Pancreas (tissue), 10 donors: ENCODE measurements around the gene CALHM5. TPM values are rescaled to one million over a fixed set of nuclear protein-coding genes. Genes with fewer than 3 reads are reported as not detected.
A peak's percentile ranks its signal among the peaks of the same experiment; 100 is the strongest.

Experiments
- ATAC-seq, 4 donors: fragments of 200-7000 bp; cut with Tn5 transposase; one replicate each; pipeline versions ENCODE4 v1.8.0 to v1.9.1; 2020; ENCODE audit warnings: mild to moderate bottlenecking in 4 of 4, moderate library complexity in 4 of 4
- DNase-seq, 6 donors: peaks; one replicate each; pipeline ENCODE4 v3.0.0-alpha.2; 2020
- FAIRE-seq: peaks from 2 replicates; lab custom pipeline; 2012; peaks lifted over from hg19 to GRCh38; lab: Jason Lieb, UNC
- H3K27ac ChIP-seq, 4 donors: fragments of 200-600 bp; sonication (generic); 1 replicate in 3 of 4; 2 replicates in 1 of 4; pipeline versions ENCODE4 v1.5.0 to v1.8.0; 2020
- H3K27me3 ChIP-seq, 4 donors: fragments of 200-600 bp; one replicate each; pipeline ENCODE4 v1.8.0; 2021
- H3K36me3 ChIP-seq, 3 donors: fragments of 200-600 bp; sonication (generic) in 1 of 3; one replicate each; pipeline versions ENCODE4 v1.5.0 to v1.8.0; 2020 to 2021
- H3K4me1 ChIP-seq, 3 donors: fragments of 200-600 bp; one replicate each; pipeline ENCODE4 v1.8.0; 2021
- H3K4me3 ChIP-seq, 4 donors: fragments of 200-600 bp; sonication (generic) in 2 of 4; one replicate each; pipeline versions ENCODE4 v1.5.0 to v1.8.0; 2020 to 2021
- H3K9me3 ChIP-seq, 4 donors: fragments of 200-600 bp; one replicate each; pipeline ENCODE4 v1.8.0; 2021
- CTCF ChIP-seq, 4 donors: fragments of 200-600 bp; sonication (generic) in 3 of 4; IDR thresholded peaks; one replicate each; pipeline versions ENCODE4 v1.5.0 to v1.8.0; 2021; ENCODE audit warnings: antibody characterized with exemption in 4 of 4
- WGBS, 2 donors: extraction: QIAGEN DNeasy Blood & Tissue Kit; methylation state at CpG; one replicate each; pipeline ENCODE4 v1.1.7; 2013; 5-methylcytosine and 5-hydroxymethylcytosine counted together
- intact Hi-C, 3 donors: fragments of 100-400 bp; cut with DNase I; formaldehyde crosslinking; loops; one replicate each; pipeline versions ENCODE4 v1.11.1 to v1.14.2; 2022
- polyA plus RNA-seq, 2 donors: library from polyadenylated mRNA; stranded (reverse); fragments of 200-250 nt; gene quantifications; one replicate each; pipeline ENCODE4 v1.2.3, GENCODE V29; 2013
- total RNA-seq, 6 donors: library from RNA; stranded (reverse); fragmentation: NEBNext Ultra II Directional in 4 of 6; extraction: Animal tissue kit (Norgen Biotek cat#: 25700) in 4 of 6; gene quantifications; one replicate each; pipeline versions ENCODE4 v1.2.1 to v1.2.4, GENCODE V29; 2021 to 2023
- donor health status: healthy with polysubstance abuse.
- donor health status: DM: no; HTN: no; CAD: no; lungs with moderate emphysema.
- donor health status: DM: no; HTN: no; CAD: no.
- donor health status: control.
- donor health status: control.
- donor health status: Bipolar disorder and iron deficiency.
- donor health status: DM: yes; HTN: yes; CAD: no.
- donor health status: DM: no; HTN: no; CAD: no.
- donor health status: DM: no; HTN: no; CAD: no.
- donor health status: DM: yes; HTN: yes; CAD: no.

Gene CALHM5
- total and polyA plus RNA-seq, 8 donors = 0.04 to 0.41 (median 0.10) TPM

GRCh38 chr6:116507324-116507723 is 4.1 kb upstream of the CALHM5 start:
- WGBS, 2 donors = 74% methylated on average over 3 of the region's 3 CpGs
- no peak for TF ChIP-seq CTCF (IDR thresholded peaks at IDR 0.05)
- intact Hi-C loops = no loop called here
- no peak for FAIRE-seq
- no peak for DNase-seq
- no peaks in the 10 kb centered on the region for H3K9me3 ChIP-seq
- H3K27ac ChIP-seq = no peak overlapping the region
- H3K36me3 ChIP-seq = no peaks in the 10 kb centered on the region
- no peak for ATAC-seq
- H3K4me3 ChIP-seq = no peak overlapping the region
- H3K4me1 ChIP-seq = no peaks in the 10 kb centered on the region
- H3K27me3 ChIP-seq = no peaks in the 10 kb centered on the region

DNA sequence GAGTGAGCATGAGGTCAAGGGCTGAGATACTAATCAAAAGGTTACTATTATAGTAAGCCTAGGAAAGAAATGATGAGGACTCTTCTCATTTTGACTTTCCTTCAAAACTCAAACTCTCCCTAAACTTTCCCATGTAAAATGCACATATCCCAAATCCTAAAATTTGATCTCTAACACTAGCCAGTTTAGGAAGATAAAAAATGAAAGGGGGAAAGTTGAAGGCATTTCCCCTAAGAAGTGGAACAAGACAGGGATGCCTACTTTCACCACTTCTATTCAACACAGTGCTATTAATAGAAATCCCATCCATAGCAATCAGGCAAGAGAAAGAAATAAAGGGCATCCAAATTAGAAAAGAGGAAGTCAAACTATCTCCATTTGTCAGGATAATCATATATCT is 2.9 kb upstream of the CALHM5 start:
- FAIRE-seq (no peak), ATAC-seq (no peak), DNase-seq (no peak)
- H3K4me1 ChIP-seq = no peaks in the 10 kb centered on the region
- no peaks in the 10 kb centered on the region for H3K27me3 ChIP-seq
- no peaks in the 10 kb centered on the region for H3K9me3 ChIP-seq
- intact Hi-C loops = no loop called here
- H3K27ac ChIP-seq = no peak overlapping the region
- H3K36me3 ChIP-seq = no peaks in the 10 kb centered on the region
- no peak overlapping the region for H3K4me3 ChIP-seq
- TF ChIP-seq CTCF (IDR thresholded peaks at IDR 0.05) = no peak

DNA sequence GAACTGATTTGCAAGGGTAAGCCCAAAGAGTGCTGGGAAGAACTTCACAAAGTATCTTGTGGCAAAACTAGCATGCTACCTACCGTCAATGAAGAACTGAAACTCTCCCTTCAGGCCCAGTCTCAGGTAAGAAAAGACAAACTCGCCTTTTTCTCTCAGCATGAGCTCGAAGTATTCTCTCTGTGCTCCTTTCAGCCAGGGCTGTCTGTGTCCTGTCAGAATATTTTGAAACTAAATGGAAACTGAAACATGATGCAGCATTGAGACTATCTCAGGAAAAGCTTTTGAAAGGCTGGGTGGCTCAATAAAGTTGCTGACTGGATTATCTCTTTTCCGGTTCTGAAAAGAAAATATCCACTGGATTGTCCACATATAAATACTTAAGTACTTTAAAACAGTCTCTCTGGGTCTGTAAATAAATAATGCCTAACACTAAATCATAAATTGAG is 696 bp downstream of the CALHM5 start:
- Histone ChIP-seq H3K27ac (peak overlapping the region in 2 of 4 donors; percentile 1 to 45), H3K4me3 (no peak overlapping the region), H3K36me3 (no peaks in the 10 kb centered on the region), H3K27me3 (no peaks in the 10 kb centered on the region), H3K4me1 (no peaks in the 10 kb centered on the region), H3K9me3 (no peaks in the 10 kb centered on the region)
- FAIRE-seq = no peak
- no peak for DNase-seq
- TF ChIP-seq CTCF (IDR thresholded peaks at IDR 0.05) = no peak
- no peak for ATAC-seq
- intact Hi-C loops = no loop called here
- 62 to 73% methylated on average over 4 of the region's 4 CpGs for WGBS, 2 donors

DNA sequence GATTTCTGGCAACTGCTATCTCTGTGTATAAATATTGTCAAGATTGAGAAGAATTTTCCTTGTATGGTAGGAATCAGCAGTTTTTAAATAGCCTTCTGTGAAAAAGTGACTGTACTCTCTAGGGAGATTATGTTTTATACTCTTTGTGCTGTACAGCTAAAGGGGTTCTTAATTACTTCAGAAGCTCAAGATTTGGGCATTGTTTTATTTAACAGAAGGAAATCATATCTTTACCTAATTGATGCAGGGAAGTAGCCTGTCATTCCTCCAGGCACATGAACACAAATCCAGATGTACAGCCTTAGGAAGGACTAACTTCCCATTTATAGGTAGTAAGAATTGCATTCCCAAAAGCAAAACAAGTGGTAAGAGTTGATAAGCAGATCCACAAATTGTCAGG is 1.3 kb downstream of the CALHM5 start:
- no peaks in the 10 kb centered on the region for H3K27me3 ChIP-seq
- DNase-seq = no peak
- H3K4me3 ChIP-seq = no peak overlapping the region
- H3K27ac ChIP-seq = no peak overlapping the region
- no peaks in the 10 kb centered on the region for H3K36me3 ChIP-seq
- no peaks in the 10 kb centered on the region for H3K4me1 ChIP-seq
- intact Hi-C loops = no loop called here
- FAIRE-seq = no peak
- no peak for TF ChIP-seq CTCF (IDR thresholded peaks at IDR 0.05)
- no peak for ATAC-seq
- no peaks in the 10 kb centered on the region for H3K9me3 ChIP-seq

GRCh38 chr6:116513224-116513875 is 1.9 kb downstream of the CALHM5 start:
- WGBS, 2 donors = 78 to 82% methylated on average over 2 of the region's 2 CpGs
- ATAC-seq (no peak), DNase-seq (no peak), FAIRE-seq (no peak)
- Histone ChIP-seq H3K27ac (no peak overlapping the region), H3K36me3 (no peaks in the 10 kb centered on the region), H3K9me3 (no peaks in the 10 kb centered on the region), H3K27me3 (no peaks in the 10 kb centered on the region), H3K4me1 (no peaks in the 10 kb centered on the region), H3K4me3 (no peak overlapping the region)
- intact Hi-C loops = no loop called here
- TF ChIP-seq CTCF (IDR thresholded peaks at IDR 0.05) = no peak
